ENCODE measurements around the gene PACRG.

GRCh38 chr6:162701551-162701950 lies 26.2 kb upstream of the PACRG start:
- TF ChIP-seq CTCF (IDR thresholded peaks at IDR 0.05) (no peak), POLR2AphosphoS5 (IDR thresholded peaks at IDR 0.05) (no peak)

All from upper lobe of left lung (tissue), 4 donors.